ENCODE results near the gene RAD51B. TPM values are rescaled to one million over a fixed set of nuclear protein-coding genes. Genes with fewer than 3 reads are reported as not detected.

RAD51B gene
- total RNA-seq, 1 experiment from 2014 or later, result 8.5 TPM

DNA sequence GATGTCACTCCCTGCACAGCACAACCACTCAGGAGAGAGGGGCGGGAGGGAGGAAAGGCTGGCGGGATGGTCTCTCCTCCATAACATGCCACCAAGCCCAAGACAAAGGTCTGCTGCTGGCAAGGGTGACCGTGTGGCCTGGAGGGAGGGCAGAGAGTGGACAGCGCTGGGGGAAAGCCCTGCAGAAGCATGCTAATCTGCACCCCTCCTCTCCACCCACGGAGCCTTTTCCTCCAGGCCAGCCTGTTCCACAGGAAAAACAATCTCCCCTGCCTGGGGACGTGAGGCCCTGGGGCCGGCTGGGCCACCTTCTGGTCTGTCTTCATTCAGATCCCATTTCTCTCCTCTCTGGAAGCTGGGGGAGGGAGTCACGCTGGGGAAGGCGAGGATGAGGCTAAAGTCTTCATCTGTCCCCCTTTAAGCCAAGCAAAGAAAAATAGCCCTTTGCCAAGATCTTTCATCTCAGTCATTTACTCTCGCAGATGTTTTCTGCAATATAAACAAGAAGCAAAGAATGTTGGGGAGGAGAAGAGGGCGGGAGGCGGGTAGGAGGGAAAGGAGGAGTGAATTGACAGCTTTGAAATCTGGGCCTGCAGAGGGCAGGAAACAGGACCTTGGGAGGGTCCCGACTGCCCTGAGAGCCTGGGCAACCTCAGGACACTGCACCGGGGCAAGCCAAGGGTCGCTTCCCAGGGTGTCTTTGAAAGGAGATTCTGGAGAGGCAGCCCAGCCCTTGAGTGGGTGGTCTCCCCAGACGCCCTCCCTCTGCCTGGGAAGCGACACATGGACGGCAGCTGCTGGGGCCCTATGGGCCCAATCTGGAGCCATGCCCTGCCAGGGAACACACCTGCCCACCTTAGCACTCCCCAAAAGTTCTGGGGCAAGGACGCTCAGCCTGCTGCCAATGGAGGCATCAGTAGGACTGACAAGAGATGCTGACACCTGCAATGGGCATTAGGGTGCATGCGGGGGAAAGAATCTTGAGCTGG is 839.7 kb downstream of the RAD51B start:
- DNase-seq (ENCODE audit: low read depth, low spot score), result no peak

GRCh38 chr14:68660495-68660894 is 840.9 kb downstream of the RAD51B start:
- CTCF ChIA-PET, result no interaction called here

More for the DNA sequence above, 839.7 kb downstream of the RAD51B start:
- no peaks in the 10 kb centered on the region for H3K27me3 ChIP-seq (ENCODE audit: control insufficient read depth, insufficient read depth, low read length)
- no peak for ATAC-seq
- CTCF ChIA-PET, result no interaction called here
- H3K36me3 ChIP-seq (ENCODE audit: control insufficient read depth, insufficient read depth, low read length), result no peaks in the 10 kb centered on the region
- no peak overlapping the region for H3K4me3 ChIP-seq (ENCODE audit: low read depth in 2 of 2, low read length in 2 of 2)
- in situ Hi-C loops (cut with HindIII; ENCODE audit: low pct_unique_long_range_greater_than_20kb, low sequenced_read_pairs) (no loop called here), intact Hi-C loops (cut with micrococcal nuclease; ENCODE audit: unreplicated experiment) (no loop called here)
- H3K4me1 ChIP-seq (ENCODE audit: control insufficient read depth, insufficient read depth, low read length), result no peaks in the 10 kb centered on the region
- POLR2A ChIA-PET, result no interaction called here
- no peaks in the 10 kb centered on the region for H3K9me3 ChIP-seq (ENCODE audit: control insufficient read depth, insufficient read depth, low read depth, low read length)
- BruUV-seq (replicated peaks), result no TSS peak
- no peak overlapping the region for H3K27ac ChIP-seq (ENCODE audit: low read length)
- no peak for TF ChIP-seq REST (IDR thresholded peaks at IDR 0.05; ENCODE audit: insufficient read depth in 1 of 2, low read depth in 2 of 2, low read length in 1 of 2)
- TF ChIP-seq SIN3A (IDR thresholded peaks at IDR 0.05; ENCODE audit: borderline replicate concordance, insufficient read depth, low read depth, low read length), result no peak
- TF ChIP-seq, protein P1, sequence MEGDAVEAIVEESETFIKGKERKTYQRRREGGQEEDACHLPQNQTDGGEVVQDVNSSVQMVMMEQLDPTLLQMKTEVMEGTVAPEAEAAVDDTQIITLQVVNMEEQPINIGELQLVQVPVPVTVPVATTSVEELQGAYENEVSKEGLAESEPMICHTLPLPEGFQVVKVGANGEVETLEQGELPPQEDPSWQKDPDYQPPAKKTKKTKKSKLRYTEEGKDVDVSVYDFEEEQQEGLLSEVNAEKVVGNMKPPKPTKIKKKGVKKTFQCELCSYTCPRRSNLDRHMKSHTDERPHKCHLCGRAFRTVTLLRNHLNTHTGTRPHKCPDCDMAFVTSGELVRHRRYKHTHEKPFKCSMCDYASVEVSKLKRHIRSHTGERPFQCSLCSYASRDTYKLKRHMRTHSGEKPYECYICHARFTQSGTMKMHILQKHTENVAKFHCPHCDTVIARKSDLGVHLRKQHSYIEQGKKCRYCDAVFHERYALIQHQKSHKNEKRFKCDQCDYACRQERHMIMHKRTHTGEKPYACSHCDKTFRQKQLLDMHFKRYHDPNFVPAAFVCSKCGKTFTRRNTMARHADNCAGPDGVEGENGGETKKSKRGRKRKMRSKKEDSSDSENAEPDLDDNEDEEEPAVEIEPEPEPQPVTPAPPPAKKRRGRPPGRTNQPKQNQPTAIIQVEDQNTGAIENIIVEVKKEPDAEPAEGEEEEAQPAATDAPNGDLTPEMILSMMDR (IDR thresholded peaks at IDR 0.05), result no peak
- TF ChIP-seq POLR2AphosphoS5 (IDR thresholded peaks at IDR 0.05; ENCODE audit: low read depth, low read length), result no peak
- TF ChIP-seq TCF7L2 (IDR thresholded peaks at IDR 0.05; ENCODE audit: low read depth, low read length), result no peak

More at GRCh38 chr14:68660495-68660894, 840.9 kb downstream of the RAD51B start:
- POLR2A ChIA-PET, result no interaction called here
- H3K4me3 ChIP-seq (ENCODE audit: low read depth in 2 of 2, low read length in 2 of 2), result no peak overlapping the region
- no peaks in the 10 kb centered on the region for H3K4me1 ChIP-seq (ENCODE audit: control insufficient read depth, insufficient read depth, low read length)
- no peaks in the 10 kb centered on the region for H3K27me3 ChIP-seq (ENCODE audit: control insufficient read depth, insufficient read depth, low read length)
- in situ Hi-C loops (cut with HindIII; ENCODE audit: low pct_unique_long_range_greater_than_20kb, low sequenced_read_pairs), result no loop called here
- DNase-seq (ENCODE audit: low read depth, low spot score) (no peak), ATAC-seq (no peak)
- no TSS peak for BruUV-seq (replicated peaks)
- H3K9me3 ChIP-seq (ENCODE audit: control insufficient read depth, insufficient read depth, low read depth, low read length), result no peaks in the 10 kb centered on the region
- intact Hi-C loops (cut with micrococcal nuclease; ENCODE audit: unreplicated experiment), result no loop called here
- no peaks in the 10 kb centered on the region for H3K36me3 ChIP-seq (ENCODE audit: control insufficient read depth, insufficient read depth, low read length)
- no peak overlapping the region for H3K27ac ChIP-seq (ENCODE audit: low read length)
- no peak for TF ChIP-seq TCF7L2 (IDR thresholded peaks at IDR 0.05; ENCODE audit: low read depth, low read length)
- TF ChIP-seq POLR2AphosphoS5 (IDR thresholded peaks at IDR 0.05; ENCODE audit: low read depth, low read length), result no peak
- TF ChIP-seq SIN3A (IDR thresholded peaks at IDR 0.05; ENCODE audit: borderline replicate concordance, insufficient read depth, low read depth, low read length), result no peak
- TF ChIP-seq, protein P1 (IDR thresholded peaks at IDR 0.05), result no peak
- no peak for TF ChIP-seq REST (IDR thresholded peaks at IDR 0.05; ENCODE audit: insufficient read depth in 1 of 2, low read depth in 2 of 2, low read length in 1 of 2)
